ENCODE results near the gene DPP10. TPM values are rescaled to one million over a fixed set of nuclear protein-coding genes. Genes with fewer than 3 reads are reported as not detected.
A peak's percentile ranks its signal among the peaks of the same experiment; 100 is the strongest.

Gene DPP10
- total and polyA plus RNA-seq, 8 donors: 0.68 to 8.2 (median 4.7) TPM

DNA sequence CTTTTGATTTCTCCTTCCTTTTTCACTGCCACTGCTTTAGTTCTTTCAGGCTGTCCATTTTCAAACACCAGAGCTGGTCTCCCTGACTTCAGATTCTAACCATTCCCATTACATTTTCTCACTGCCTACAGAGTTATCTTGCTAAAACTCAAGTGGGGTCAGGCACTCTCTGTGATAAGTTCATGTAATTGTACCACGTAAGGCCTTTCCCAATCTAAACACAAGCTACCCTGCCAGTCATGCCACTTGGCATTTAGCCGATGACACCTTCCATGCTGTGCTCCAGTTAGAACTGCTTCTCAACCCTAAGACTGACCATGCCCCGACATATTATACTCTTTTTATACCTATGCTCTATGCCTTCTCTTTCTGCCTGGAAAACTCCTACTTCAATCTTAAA lies 592.4 kb downstream of the DPP10 start:
- H3K27me3 ChIP-seq: no peaks in the 10 kb centered on the region
- H3K4me3 ChIP-seq: no peak overlapping the region
- peak in 1 of 4 donors; percentile 3 for DNase-seq
- peaks cover 0 to 6% of the 10 kb centered on the region in 2 donors for H3K9me3 ChIP-seq
- no peaks in the 10 kb centered on the region for H3K36me3 ChIP-seq
- ATAC-seq: peak; percentile 60
- intact Hi-C loops (cut with DNase I): no loop called here
- TF ChIP-seq CTCF (IDR thresholded peaks at IDR 0.05): no peak
- no peaks in the 10 kb centered on the region for H3K4me1 ChIP-seq
- H3K27ac ChIP-seq: no peak overlapping the region

DNA sequence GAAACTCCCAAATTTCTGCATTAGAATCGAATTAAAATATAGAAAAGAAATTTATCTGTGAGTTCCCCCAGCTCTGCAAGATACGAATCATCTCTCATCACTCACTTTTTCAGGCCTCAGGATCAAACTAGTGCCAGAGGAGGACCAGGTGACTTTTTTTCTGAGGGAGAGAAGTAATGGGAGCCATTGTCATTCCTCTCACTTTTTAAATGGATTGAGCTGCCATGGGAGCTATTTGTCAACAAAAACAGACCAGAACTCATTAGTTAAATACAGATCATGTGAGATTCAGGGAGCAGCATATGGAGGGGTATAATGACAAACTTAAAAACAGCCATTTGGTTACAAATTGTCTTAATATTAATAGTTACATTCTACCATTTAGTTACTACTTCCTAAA lies 594.4 kb downstream of the DPP10 start:
- no peak overlapping the region for H3K27ac ChIP-seq
- DNase-seq (no peak), ATAC-seq (no peak)

GRCh38 chr2:115057473-115057872 lies 615.0 kb downstream of the DPP10 start:
- H3K36me3 ChIP-seq: no peaks in the 10 kb centered on the region
- H3K27me3 ChIP-seq: no peaks in the 10 kb centered on the region
- ATAC-seq (no peak), DNase-seq (no peak)
- H3K4me3 ChIP-seq: no peak overlapping the region
- no peak overlapping the region for H3K27ac ChIP-seq
- H3K9me3 ChIP-seq: peaks cover 0 to 5% of the 10 kb centered on the region in 2 donors
- no peak for TF ChIP-seq CTCF (IDR thresholded peaks at IDR 0.05)
- H3K4me1 ChIP-seq: no peaks in the 10 kb centered on the region
- intact Hi-C loops (cut with DNase I): no loop called here

More for the DNA sequence above, 594.4 kb downstream of the DPP10 start:
- H3K4me1 ChIP-seq: no peaks in the 10 kb centered on the region
- H3K36me3 ChIP-seq: no peaks in the 10 kb centered on the region
- no peak for TF ChIP-seq CTCF (IDR thresholded peaks at IDR 0.05)
- no peaks in the 10 kb centered on the region for H3K27me3 ChIP-seq
- no peaks in the 10 kb centered on the region for H3K9me3 ChIP-seq
- intact Hi-C loops (cut with DNase I): no loop called here
- no peak overlapping the region for H3K4me3 ChIP-seq

DNA sequence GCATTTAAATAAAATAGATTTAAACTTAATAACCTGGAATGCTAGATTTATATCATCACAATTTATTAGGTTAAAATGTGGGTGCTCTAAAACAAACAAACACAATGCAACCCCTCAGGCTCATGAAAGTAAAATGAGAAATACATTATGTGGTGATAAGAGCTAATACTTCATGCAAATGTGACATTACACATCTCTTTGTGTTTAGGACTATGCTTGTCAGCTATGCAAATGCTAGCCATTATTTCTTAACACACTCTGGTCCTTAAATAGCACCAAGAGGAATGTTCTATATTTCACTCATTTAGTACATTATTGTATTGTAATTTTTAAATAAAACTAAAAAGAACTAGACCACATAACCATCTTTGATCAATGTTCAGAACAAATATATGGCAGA lies 627.6 kb downstream of the DPP10 start:
- peaks cover 0 to 4% of the 10 kb centered on the region in 2 donors for H3K9me3 ChIP-seq
- H3K4me3 ChIP-seq: no peak overlapping the region
- ATAC-seq (no peak), DNase-seq (no peak)
- H3K36me3 ChIP-seq: no peaks in the 10 kb centered on the region
- no peak overlapping the region for H3K27ac ChIP-seq
- H3K4me1 ChIP-seq: no peaks in the 10 kb centered on the region
- no peaks in the 10 kb centered on the region for H3K27me3 ChIP-seq
- intact Hi-C loops (cut with DNase I): no loop called here
- no peak for TF ChIP-seq CTCF (IDR thresholded peaks at IDR 0.05)

- DNase-seq: peak in 1 of 4 donors; percentile 27
- intact Hi-C loops (cut with DNase I): no loop called here
Observed at GRCh38 chr2:115071534-115071933, 629.1 kb downstream of the DPP10 start.

More at GRCh38 chr2:115071534-115071933, 629.1 kb downstream of the DPP10 start:
- Histone ChIP-seq H3K27me3 (no peaks in the 10 kb centered on the region), H3K36me3 (no peaks in the 10 kb centered on the region), H3K27ac (no peak overlapping the region), H3K4me3 (no peak overlapping the region), H3K4me1 (no peaks in the 10 kb centered on the region), H3K9me3 (peaks cover 0 to 4% of the 10 kb centered on the region in 2 donors)
- no peak for ATAC-seq
- no peak for TF ChIP-seq CTCF (IDR thresholded peaks at IDR 0.05)

All from left lung (tissue), 10 donors.